Activated CD8-positive, alpha-beta T cell treated with anti-CD3 and anti-CD28 coated beads for 36 hours (primary cell): ENCODE measurements around the gene PIGH. TPM values are rescaled to one million over a fixed set of nuclear protein-coding genes. Genes with fewer than 3 reads are reported as not detected.

Source experiments
- ATAC-seq: fragments of 200-7000 bp; cut with Tn5 transposase; one replicate; pipeline ENCODE4 v1.10.0; 2021; ENCODE audit warnings: mild to moderate bottlenecking, moderate library complexity
- CTCF ChIA-PET: fragments of 350-600 bp; sonication (Branson Sonifier 250); formaldehyde crosslinking; loops from one replicate; lab custom pipeline; 2021; ENCODE audit warnings: antibody characterized with exemption; lab: Charles Lee
- POLR2A ChIA-PET: fragments of 350-600 bp; sonication (Branson Sonifier 250); formaldehyde crosslinking; loops from one replicate; lab custom pipeline; 2021; ENCODE audit warnings: antibody characterized with exemption; lab: Charles Lee
- DNase-seq: peaks from one replicate; pipeline ENCODE4 v3.0.0-alpha.2; 2020
- H3K27ac Mint-ChIP-seq: one replicate; pipeline ENCODE4 v1.8.0; 2021; ENCODE audit warnings: mild to moderate bottlenecking, mixed read lengths
- H3K27me3 Mint-ChIP-seq: one replicate; pipeline ENCODE4 v1.8.0; 2021; ENCODE audit warnings: mixed read lengths
- H3K36me3 Mint-ChIP-seq: one replicate; pipeline ENCODE4 v1.8.0; 2021; ENCODE audit warnings: low read depth, mixed read lengths
- H3K4me1 Mint-ChIP-seq: one replicate; pipeline ENCODE4 v1.8.0; 2021; ENCODE audit warnings: low read depth, mixed read lengths
- H3K4me3 Mint-ChIP-seq: one replicate; pipeline ENCODE4 v1.8.0; 2021; ENCODE audit warnings: mild to moderate bottlenecking, moderate library complexity, mixed read lengths
- H3K9me3 Mint-ChIP-seq: one replicate; pipeline ENCODE4 v1.8.0; 2021; ENCODE audit warnings: mixed read lengths
- CTCF ChIP-seq: fragments of 200-600 bp; IDR thresholded peaks from one replicate; pipeline ENCODE4 v1.8.0; 2022; ENCODE audit warnings: antibody characterized with exemption, mild to moderate bottlenecking
- intact Hi-C: fragments of 100-400 bp; cut with micrococcal nuclease; formaldehyde crosslinking; loops from one replicate; pipeline ENCODE4 v1.10.0; 2022
- total RNA-seq, 2 experiments: library from RNA; stranded (reverse); gene quantifications; one replicate each; pipeline ENCODE4 v1.2.3, GENCODE V29; 2021

PIGH gene
- total RNA-seq, 2 experiments from 2014 or later = 20.3 to 21.9 TPM

- no peak for TF ChIP-seq CTCF
- no peak overlapping the region for H3K27ac Mint-ChIP-seq
- H3K36me3 Mint-ChIP-seq = no peaks in the 10 kb centered on the region
- ChIA-PET POLR2A (no interaction called here), CTCF (interaction anchor here (1.0 to 3.9 kb wide), 5 partner anchors 21 to 158 kb away, joined by 3 to 20 read pairs (median 4); no protein-coding TSS in a partner anchor)
- ATAC-seq = no peak
- no peaks in the 10 kb centered on the region for H3K27me3 Mint-ChIP-seq
- intact Hi-C loops = no loop called here
- H3K9me3 Mint-ChIP-seq = no peaks in the 10 kb centered on the region
- no peak for DNase-seq
- no peak overlapping the region for H3K4me3 Mint-ChIP-seq
- H3K4me1 Mint-ChIP-seq = no peaks in the 10 kb centered on the region
Observed at GRCh38 chr14:67577909-67578749, 21.9 kb downstream of the PIGH start.

- ChIA-PET POLR2A (no interaction called here), CTCF (interaction anchor here (1.1 to 3.9 kb wide), 5 partner anchors 22 to 150 kb away, joined by 3 to 20 read pairs (median 4); no protein-coding TSS in a partner anchor)
- no peak for DNase-seq
- Mint-ChIP-seq H3K27ac (no peak overlapping the region), H3K9me3 (no peaks in the 10 kb centered on the region), H3K4me1 (no peaks in the 10 kb centered on the region), H3K36me3 (no peaks in the 10 kb centered on the region), H3K4me3 (no peak overlapping the region), H3K27me3 (no peaks in the 10 kb centered on the region)
- no peak for ATAC-seq
- no peak for TF ChIP-seq CTCF
- intact Hi-C loops = no loop called here
Observed at GRCh38 chr14:67577181-67577808, 22.8 kb downstream of the PIGH start.

- CTCF ChIA-PET = interaction anchor here (0.8 to 3.9 kb wide), 7 partner anchors 23 to 156 kb away, joined by 3 to 20 read pairs (median 3); no protein-coding TSS in a partner anchor
- TF ChIP-seq CTCF = no peak
- H3K4me3 Mint-ChIP-seq = no peak overlapping the region
- H3K4me1 Mint-ChIP-seq = peaks cover under 1% of the 10 kb centered on the region
- no peaks in the 10 kb centered on the region for H3K36me3 Mint-ChIP-seq
- POLR2A ChIA-PET = no interaction called here
- H3K9me3 Mint-ChIP-seq = no peaks in the 10 kb centered on the region
- intact Hi-C loops = no loop called here
- ATAC-seq (no peak), DNase-seq (no peak)
- H3K27ac Mint-ChIP-seq = no peak overlapping the region
- H3K27me3 Mint-ChIP-seq = no peaks in the 10 kb centered on the region
Observed at GRCh38 chr14:67576216-67576955, 23.7 kb downstream of the PIGH start.

- Mint-ChIP-seq H3K9me3 (no peaks in the 10 kb centered on the region), H3K27ac (no peak overlapping the region), H3K4me1 (peaks cover 3% of the 10 kb centered on the region), H3K27me3 (no peaks in the 10 kb centered on the region), H3K4me3 (no peak overlapping the region), H3K36me3 (no peaks in the 10 kb centered on the region)
- intact Hi-C loops = no loop called here
- ChIA-PET POLR2A (no interaction called here), CTCF (interaction anchor here (1.0 to 3.9 kb wide), 5 partner anchors 23 to 151 kb away, joined by 3 to 20 read pairs (median 3); no protein-coding TSS in a partner anchor)
- ATAC-seq (no peak), DNase-seq (no peak)
- no peak for TF ChIP-seq CTCF
Observed at GRCh38 chr14:67575684-67576083, 24.4 kb downstream of the PIGH start.
